Fibroblast of lung (primary cell): Measurements from ENCODE around the gene BMERB1. TPM values are rescaled to one million over a fixed set of nuclear protein-coding genes. Genes with fewer than 3 reads are reported as not detected.

ENCODE experiments used
- DNase-seq, 2 donors: peaks; one replicate each; pipeline versions ENCODE4 v3.0.0 to v3.0.0-alpha.2; 2010; ENCODE audit warnings: low read depth in 2 of 2
- H2AFZ ChIP-seq: 2 replicates; pipeline ENCODE4 v1.5.1; 2012; ENCODE audit warnings: low read length, control low read depth, inconsistent platforms
- H3K27ac ChIP-seq: 2 replicates; pipeline ENCODE4 v1.5.1; 2011; ENCODE audit warnings: low read length, control low read depth; ENCODE audit not compliant: insufficient read depth
- H3K27me3 ChIP-seq: 2 replicates; pipeline ENCODE4 v1.5.1; 2011; ENCODE audit warnings: mild to moderate bottlenecking, low read length; ENCODE audit not compliant: control insufficient read depth, insufficient read depth
- H3K36me3 ChIP-seq: 2 replicates; pipeline ENCODE4 v1.5.1; 2011; ENCODE audit warnings: low read length; ENCODE audit not compliant: control insufficient read depth, insufficient read depth
- H3K4me1 ChIP-seq: 2 replicates; pipeline ENCODE4 v1.5.1; 2011; ENCODE audit warnings: low read length; ENCODE audit not compliant: control insufficient read depth, insufficient read depth; ENCODE audit errors: extremely low read depth
- H3K4me2 ChIP-seq: 2 replicates; pipeline ENCODE4 v1.5.1; 2011; ENCODE audit warnings: low read length, control low read depth; ENCODE audit not compliant: insufficient read depth; ENCODE audit errors: extremely low read depth
- H3K4me3 ChIP-seq, 4 experiments: fragments of 200-600 bp in 1 of 4; sonication (generic) in 1 of 4; replicated peaks in 1 of 4; 2 replicates each; pipeline ENCODE4 v1.5.1; 2011 to 2016; ENCODE audit warnings: low read length in 4 of 4, low read depth in 3 of 4, mild to moderate bottlenecking in 3 of 4, control low read depth in 2 of 4, inconsistent platforms in 1 of 4, mixed read lengths in 1 of 4; ENCODE audit not compliant: insufficient read depth in 1 of 4; ENCODE audit errors: control extremely low read depth in 1 of 4
- H3K79me2 ChIP-seq: 2 replicates; pipeline ENCODE4 v1.5.1; 2012; ENCODE audit warnings: mild to moderate bottlenecking, low read length, inconsistent platforms; ENCODE audit not compliant: control insufficient read depth, insufficient read depth
- H3K9ac ChIP-seq: 2 replicates; pipeline ENCODE4 v1.5.1; 2011; ENCODE audit warnings: mild to moderate bottlenecking, low read length, control low read depth; ENCODE audit not compliant: insufficient read depth
- H3K9me3 ChIP-seq: 2 replicates; pipeline ENCODE4 v1.5.1; 2012; ENCODE audit warnings: low read depth, low read length; ENCODE audit not compliant: control insufficient read depth, insufficient read depth
- H4K20me1 ChIP-seq: 2 replicates; pipeline ENCODE4 v1.5.1; 2011; ENCODE audit warnings: low read length; ENCODE audit not compliant: control insufficient read depth, insufficient read depth; ENCODE audit errors: extremely low read depth
- EZH2 ChIP-seq: IDR thresholded peaks from 2 replicates; pipeline ENCODE4 v1.5.1; 2012; ENCODE audit warnings: low read length, control low read depth, mild to moderate bottlenecking; ENCODE audit errors: missing control alignments
- polyA plus RNA-seq, 2 donors: library from polyadenylated mRNA; depleted of rRNA in 1 of 2; stranded (reverse) in 1 of 2; unstranded in 1 of 2; fragments of >200 nt; gene quantifications; 2 replicates each; pipeline ENCODE4 v1.2.1, GENCODE V29; 2011 to 2012; ENCODE audit warnings: missing spikeins in 1 of 2
- total RNA-seq: library from RNA; depleted of rRNA; stranded (reverse); fragments of >200 nt; gene quantifications from 2 replicates; pipeline ENCODE4 v1.2.1, GENCODE V29; 2014
- TF ChIP-seq, protein P1 (sequence below), 2 donors: IDR thresholded peaks in 1 of 2; conservative IDR thresholded peaks in 1 of 2; 1 replicate in 1 of 2; 2 replicates in 1 of 2; pipeline ENCODE4 v1.5.1; 2011 to 2012; ENCODE audit warnings: low read length in 2 of 2, control low read depth in 1 of 2, inconsistent platforms in 1 of 2, low read depth in 1 of 2, mild to moderate bottlenecking in 1 of 2

Gene BMERB1
- total and polyA plus RNA-seq, 2 donors (not counting 1 experiment from before 2014, with no cell fraction given), result 39.1 to 46.0 TPM

DNA sequence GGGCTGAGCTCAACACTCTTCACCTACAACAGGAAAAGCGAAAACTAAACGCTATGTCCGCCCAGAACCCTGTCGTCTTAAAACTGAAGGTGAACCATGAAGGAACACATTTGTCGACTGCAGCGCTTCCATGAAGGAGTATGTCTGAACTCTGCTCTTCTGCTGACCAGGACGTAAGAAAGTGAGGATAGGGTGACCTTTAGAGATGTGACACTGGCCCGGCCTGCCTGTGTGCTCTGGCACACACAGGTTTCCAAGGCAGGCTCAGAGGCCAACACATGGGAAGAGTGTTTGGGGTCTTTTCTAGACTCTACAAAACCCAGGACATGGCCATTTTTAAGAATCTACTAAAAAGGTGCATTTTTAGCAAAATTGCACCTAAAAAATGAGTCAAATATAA, 187.5 kb downstream of the BMERB1 start:
- Histone ChIP-seq H3K27ac (no peak overlapping the region), H3K36me3 (peaks cover 16% of the 10 kb centered on the region)
- no peak for TF ChIP-seq EZH2
- TF ChIP-seq, protein P1, sequence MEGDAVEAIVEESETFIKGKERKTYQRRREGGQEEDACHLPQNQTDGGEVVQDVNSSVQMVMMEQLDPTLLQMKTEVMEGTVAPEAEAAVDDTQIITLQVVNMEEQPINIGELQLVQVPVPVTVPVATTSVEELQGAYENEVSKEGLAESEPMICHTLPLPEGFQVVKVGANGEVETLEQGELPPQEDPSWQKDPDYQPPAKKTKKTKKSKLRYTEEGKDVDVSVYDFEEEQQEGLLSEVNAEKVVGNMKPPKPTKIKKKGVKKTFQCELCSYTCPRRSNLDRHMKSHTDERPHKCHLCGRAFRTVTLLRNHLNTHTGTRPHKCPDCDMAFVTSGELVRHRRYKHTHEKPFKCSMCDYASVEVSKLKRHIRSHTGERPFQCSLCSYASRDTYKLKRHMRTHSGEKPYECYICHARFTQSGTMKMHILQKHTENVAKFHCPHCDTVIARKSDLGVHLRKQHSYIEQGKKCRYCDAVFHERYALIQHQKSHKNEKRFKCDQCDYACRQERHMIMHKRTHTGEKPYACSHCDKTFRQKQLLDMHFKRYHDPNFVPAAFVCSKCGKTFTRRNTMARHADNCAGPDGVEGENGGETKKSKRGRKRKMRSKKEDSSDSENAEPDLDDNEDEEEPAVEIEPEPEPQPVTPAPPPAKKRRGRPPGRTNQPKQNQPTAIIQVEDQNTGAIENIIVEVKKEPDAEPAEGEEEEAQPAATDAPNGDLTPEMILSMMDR (conservative IDR thresholded peaks at IDR 0.05 in 1 of 2, IDR thresholded peaks at IDR 0.05 in 1 of 2; ENCODE audit: low read depth in 1 of 2, low read length in 2 of 2), result no peak

DNA sequence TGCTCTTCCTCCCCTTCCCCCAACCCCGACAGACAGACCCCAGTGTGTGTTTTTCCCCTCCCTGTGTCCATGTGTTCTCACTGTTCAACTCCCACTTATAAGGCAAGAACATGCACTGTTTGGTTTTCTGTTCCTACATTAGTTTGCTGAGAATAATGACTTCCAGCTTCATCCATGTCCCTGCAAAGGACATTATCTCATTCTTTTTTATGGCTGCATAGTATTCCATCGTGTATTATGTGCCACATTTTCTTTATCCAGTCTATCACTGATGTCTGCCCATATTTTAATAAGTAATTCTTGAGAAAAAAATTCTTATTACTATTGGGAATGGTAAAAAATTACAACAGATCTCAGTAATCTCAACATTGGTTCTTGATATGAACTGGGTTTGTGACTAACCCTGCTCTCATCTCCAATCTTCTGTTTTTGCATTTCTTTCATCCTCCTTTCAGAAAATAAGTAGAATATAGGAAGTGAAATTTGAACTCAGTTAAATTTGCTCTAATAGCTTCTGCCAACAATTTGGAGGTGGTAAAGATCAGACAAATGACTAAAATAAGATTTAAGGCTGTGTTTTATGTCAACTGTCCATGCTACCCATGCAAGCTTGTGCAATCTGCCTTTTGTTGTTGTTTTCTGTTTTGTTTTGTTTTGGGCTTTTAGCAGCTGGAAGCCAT, 197.5 kb downstream of the BMERB1 start:
- H2AFZ ChIP-seq, result no peak overlapping the region
- TF ChIP-seq, protein P1 (conservative IDR thresholded peaks at IDR 0.05 in 1 of 2, IDR thresholded peaks at IDR 0.05 in 1 of 2; ENCODE audit: low read depth in 1 of 2, low read length in 2 of 2), result no peak
- no peak for TF ChIP-seq EZH2
- H3K79me2 ChIP-seq, result no peaks in the 10 kb centered on the region
- H3K4me1 ChIP-seq, result no peaks in the 10 kb centered on the region
- no peak overlapping the region for H3K4me3 ChIP-seq
- H3K27ac ChIP-seq, result no peak overlapping the region
- H4K20me1 ChIP-seq, result no peaks in the 10 kb centered on the region
- H3K9ac ChIP-seq, result no peak overlapping the region
- peaks cover 6% of the 10 kb centered on the region for H3K36me3 ChIP-seq
- no peaks in the 10 kb centered on the region for H3K27me3 ChIP-seq
- H3K4me2 ChIP-seq, result no peak overlapping the region
- H3K9me3 ChIP-seq, result no peaks in the 10 kb centered on the region
- no peak for DNase-seq

More for the DNA sequence above, 187.5 kb downstream of the BMERB1 start:
- H3K27me3 ChIP-seq, result no peaks in the 10 kb centered on the region
- H3K9ac ChIP-seq, result no peak overlapping the region
- H3K4me1 ChIP-seq, result peaks cover 3% of the 10 kb centered on the region
- no peak overlapping the region for H3K4me2 ChIP-seq
- DNase-seq, result no peak
- H3K9me3 ChIP-seq, result no peaks in the 10 kb centered on the region
- H3K79me2 ChIP-seq, result no peaks in the 10 kb centered on the region
- no peaks in the 10 kb centered on the region for H4K20me1 ChIP-seq
- no peak overlapping the region for H2AFZ ChIP-seq
- no peak overlapping the region for H3K4me3 ChIP-seq

DNA sequence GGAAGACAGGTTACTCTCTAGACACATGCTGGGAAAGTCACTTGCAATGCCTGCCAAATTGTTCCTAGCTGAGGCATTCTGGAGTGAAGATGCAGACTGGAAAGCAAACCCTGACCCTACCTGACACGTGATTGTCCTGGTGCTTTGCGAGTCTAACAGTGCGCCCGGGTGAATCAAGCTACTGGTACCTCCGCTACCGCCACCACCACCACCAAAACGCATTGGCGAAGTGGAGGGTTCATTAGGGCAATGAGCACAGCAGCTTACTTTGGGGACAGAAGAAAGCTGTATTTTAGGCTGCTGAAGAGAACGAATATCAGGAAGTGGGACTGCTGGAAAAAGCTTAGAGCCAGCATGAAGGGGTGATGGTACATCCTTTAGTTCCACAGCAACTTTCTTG, 201.5 kb downstream of the BMERB1 start:
- Histone ChIP-seq H3K27ac (no peak overlapping the region), H4K20me1 (no peaks in the 10 kb centered on the region)

More for the DNA sequence above, 201.5 kb downstream of the BMERB1 start:
- H3K9me3 ChIP-seq, result no peaks in the 10 kb centered on the region
- peaks cover 9% of the 10 kb centered on the region for H3K36me3 ChIP-seq
- H3K27me3 ChIP-seq, result no peaks in the 10 kb centered on the region
- H3K9ac ChIP-seq, result no peak overlapping the region
- TF ChIP-seq, protein P1 (conservative IDR thresholded peaks at IDR 0.05 in 1 of 2, IDR thresholded peaks at IDR 0.05 in 1 of 2; ENCODE audit: low read depth in 1 of 2, low read length in 2 of 2), result no peak
- TF ChIP-seq EZH2, result no peak
- H3K4me2 ChIP-seq, result no peak overlapping the region
- no peak overlapping the region for H2AFZ ChIP-seq
- peaks cover 5% of the 10 kb centered on the region for H3K79me2 ChIP-seq
- H3K4me3 ChIP-seq, result no peak overlapping the region
- no peaks in the 10 kb centered on the region for H3K4me1 ChIP-seq
- DNase-seq, result no peak
